ENCODE results near the gene GABRA5.
"Not testable (repeated sequence)": the region's sequence is repeated elsewhere in the genome, so short reads cannot be mapped to it uniquely, and the experiment has no call there.

GABRA5 gene

GRCh38 chr15:26866298-26867199, at the start of gene GABRA5:
Gene GABRA5, plus strand, starts transcription at chr15:26867062. Its CDS starts 2,187 bp downstream, at chr15:26869249.
- no peak for DNase-seq (ENCODE audit: low read depth in 3 of 3)

- not testable (repeated sequence) for DNase-seq (ENCODE audit: low read depth in 3 of 3)
Measured at GRCh38 chr15:26831191-26831590, 35.7 kb upstream of the GABRA5 start.

- DNase-seq (ENCODE audit: low read depth in 3 of 3) = no peak
Measured at GRCh38 chr15:26831951-26832350, 34.9 kb upstream of the GABRA5 start.

GRCh38 chr15:26838742-26839460, 28.0 kb upstream of the GABRA5 start:
- DNase-seq (ENCODE audit: low read depth in 3 of 3) = no peak

GRCh38 chr15:26841514-26841913, 25.3 kb upstream of the GABRA5 start:
- DNase-seq (ENCODE audit: low read depth in 3 of 3) = no peak

- no peak for DNase-seq (ENCODE audit: low read depth in 3 of 3)
Measured at GRCh38 chr15:26841941-26842340, 24.9 kb upstream of the GABRA5 start.

GRCh38 chr15:26842391-26842790, 24.5 kb upstream of the GABRA5 start:
- no peak for DNase-seq (ENCODE audit: low read depth in 3 of 3)

GRCh38 chr15:26844901-26845300, 22.0 kb upstream of the GABRA5 start:
- no peak for DNase-seq (ENCODE audit: low read depth in 3 of 3)

GRCh38 chr15:26848498-26848897, 18.4 kb upstream of the GABRA5 start:
- no peak for DNase-seq (ENCODE audit: low read depth in 3 of 3)

- no peak for DNase-seq (ENCODE audit: low read depth in 3 of 3)
Measured at GRCh38 chr15:26850161-26850560, 16.7 kb upstream of the GABRA5 start.

GRCh38 chr15:26852980-26853379, 13.9 kb upstream of the GABRA5 start:
- DNase-seq (ENCODE audit: low read depth in 3 of 3) = no peak

GRCh38 chr15:26854435-26854834, 12.4 kb upstream of the GABRA5 start:
- DNase-seq (ENCODE audit: low read depth in 3 of 3) = no peak

- DNase-seq (ENCODE audit: low read depth in 3 of 3) = no peak
Measured at GRCh38 chr15:26864664-26865191, 2.1 kb upstream of the GABRA5 start.

- no peak for DNase-seq (ENCODE audit: low read depth in 3 of 3)
Measured at GRCh38 chr15:26867200-26868007, 542 bp downstream of the GABRA5 start.

- DNase-seq (ENCODE audit: low read depth in 3 of 3) = no peak
Measured at GRCh38 chr15:26868029-26868685, 1.3 kb downstream of the GABRA5 start.

GRCh38 chr15:26869628-26870027, 2.8 kb downstream of the GABRA5 start:
- no peak for DNase-seq (ENCODE audit: low read depth in 3 of 3)

- DNase-seq (ENCODE audit: low read depth in 3 of 3) = no peak
Measured at GRCh38 chr15:26870346-26870745, 3.5 kb downstream of the GABRA5 start.

GRCh38 chr15:26872206-26872605, 5.3 kb downstream of the GABRA5 start:
- DNase-seq (ENCODE audit: low read depth in 3 of 3) = no peak

- DNase-seq (ENCODE audit: low read depth in 3 of 3) = no peak
Measured at GRCh38 chr15:26873846-26874245, 7.0 kb downstream of the GABRA5 start.

- no peak for DNase-seq (ENCODE audit: low read depth in 3 of 3)
Measured at GRCh38 chr15:26874774-26875475, 8.1 kb downstream of the GABRA5 start.

- DNase-seq (ENCODE audit: low read depth in 3 of 3) = no peak
Measured at GRCh38 chr15:26875476-26875850, 8.6 kb downstream of the GABRA5 start.

All from stimulated activated CD4-positive, alpha-beta T cell treated with anti-CD3 and anti-CD28 coated beads, TNF-alpha, amount 100 ng/mL, for 4 hours (primary cell).